Stimulated activated CD8-positive, alpha-beta memory T cell treated with anti-CD3 and anti-CD28 coated beads, Interleukin-7, amount 100 ng/mL, for 48 hours (primary cell): Measurements from ENCODE around the gene TM2D3.

Experiments
- DNase-seq, 2 donors: peaks; one replicate each; pipeline ENCODE4 v3.0.0-alpha.2; 2020; ENCODE audit warnings: low read depth in 1 of 2; ENCODE audit errors: extremely low read depth in 1 of 2

TM2D3 gene

GRCh38 chr15:101625980-101626379 is 26.2 kb downstream of the TM2D3 start:
- no peak for DNase-seq

DNA sequence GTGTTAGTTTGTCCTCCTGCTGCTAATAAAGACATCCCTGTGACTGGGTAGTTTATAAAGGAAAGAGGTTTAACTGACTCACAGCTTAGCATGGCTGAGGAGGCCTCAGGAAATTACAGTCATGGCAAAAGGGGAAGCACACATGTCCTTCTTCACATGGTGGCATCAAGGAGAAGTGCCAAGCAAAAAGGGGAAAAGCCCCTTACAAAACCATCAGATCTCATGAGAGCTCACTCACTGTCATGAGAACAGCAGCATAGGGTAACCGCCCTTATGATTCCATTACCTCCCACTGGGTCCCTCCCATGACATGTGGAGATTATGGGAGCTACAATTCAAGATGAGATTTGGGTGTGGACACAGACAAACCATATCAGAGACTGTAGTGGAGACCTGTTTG is 27.0 kb downstream of the TM2D3 start:
- no peak for DNase-seq

DNA sequence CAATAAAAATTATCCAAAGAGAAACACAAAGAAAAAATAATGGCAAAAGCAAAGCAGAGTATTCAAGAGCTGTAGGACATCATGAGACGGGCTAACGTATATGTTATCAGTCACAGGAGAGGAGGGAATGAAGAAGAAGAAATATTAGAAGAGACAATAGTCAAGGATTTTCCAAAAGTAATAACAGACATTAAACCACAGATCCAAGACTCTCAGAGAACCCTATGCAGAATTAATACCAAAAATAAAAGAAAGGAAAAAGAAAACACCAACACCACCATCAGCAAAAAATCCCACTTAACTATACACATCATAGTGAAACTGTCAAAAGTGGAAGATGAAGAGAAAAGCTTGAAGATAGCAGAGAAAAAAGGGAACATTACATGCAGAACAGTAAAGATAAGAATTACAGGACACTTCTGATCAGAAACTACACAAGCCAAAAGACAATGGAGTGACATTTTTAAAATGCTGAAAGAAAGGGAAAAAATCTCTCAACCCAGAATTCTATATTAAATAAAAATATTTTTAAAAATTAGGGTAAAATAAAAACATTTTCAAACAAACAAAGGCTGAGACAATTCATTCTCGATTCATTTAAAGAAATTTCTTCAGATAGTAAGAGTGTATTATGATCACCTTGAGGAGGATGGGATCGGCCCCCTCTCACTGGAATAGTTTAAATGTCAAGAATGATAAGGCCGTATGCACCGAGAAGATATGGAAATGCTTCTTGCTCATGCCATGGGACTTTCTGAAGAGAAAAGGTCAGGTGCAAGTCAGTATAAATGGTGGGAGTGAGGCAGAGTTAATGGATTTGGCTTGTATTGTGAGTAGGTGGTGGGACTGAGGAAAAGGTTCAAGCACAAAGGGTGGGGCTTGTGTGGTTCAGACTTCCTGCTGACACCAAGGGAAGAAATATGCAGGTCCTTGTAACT is 28.5 kb downstream of the TM2D3 start:
- no peak for DNase-seq

DNA sequence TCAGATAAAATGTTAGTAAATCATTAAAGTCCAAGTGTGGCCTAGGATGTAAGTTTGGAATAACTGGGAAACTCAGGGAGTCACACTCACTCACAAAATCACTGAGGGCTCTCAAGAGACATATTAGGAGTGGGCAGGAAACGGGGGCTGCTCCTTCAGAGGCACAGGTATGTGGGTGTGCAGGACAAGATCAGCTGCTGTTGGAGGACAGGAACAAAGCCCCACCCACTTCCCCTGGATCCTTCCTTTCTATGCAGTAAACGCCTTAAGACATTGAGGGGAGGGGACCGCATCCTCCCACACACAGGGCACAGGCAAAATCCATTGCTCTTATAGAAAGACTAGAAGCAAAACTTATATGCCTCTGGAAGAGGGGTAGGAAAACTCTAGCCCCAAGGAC is 30.2 kb downstream of the TM2D3 start:
- DNase-seq, result no peak

DNA sequence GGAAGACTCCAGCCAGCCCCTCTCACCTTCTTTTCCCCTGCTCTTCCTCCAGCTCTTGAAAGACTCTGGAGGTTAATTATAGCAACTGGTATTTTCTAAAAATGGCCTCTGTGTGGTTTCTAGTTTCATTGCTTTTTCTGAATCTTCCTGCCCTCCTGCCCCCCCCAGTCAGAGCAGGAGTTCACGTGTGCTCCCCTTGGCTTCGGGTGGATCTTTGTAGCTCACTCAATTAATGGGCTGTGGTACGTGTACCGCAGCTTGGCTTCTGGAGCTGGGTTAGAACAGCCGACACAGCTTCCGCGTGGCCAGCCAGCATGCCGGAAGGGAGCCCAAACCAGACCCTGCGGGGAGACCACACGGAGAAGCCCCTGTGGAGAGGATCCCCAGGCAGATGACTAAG is 31.5 kb downstream of the TM2D3 start:
- no peak for DNase-seq

DNA sequence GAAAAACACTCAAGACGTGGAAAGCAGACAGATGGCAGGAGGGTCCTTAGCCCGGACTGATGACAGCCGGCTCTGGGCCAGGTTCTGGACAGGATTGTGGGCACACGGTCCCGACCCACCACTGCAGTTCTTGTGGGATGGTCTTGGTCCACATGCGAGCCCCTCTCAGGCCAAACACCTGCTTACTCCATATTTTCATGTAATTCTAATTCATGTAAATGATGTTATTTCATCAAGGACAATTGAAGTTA is 32.6 kb downstream of the TM2D3 start:
- DNase-seq, result no peak

GRCh38 chr15:101618851-101619614 is 33.1 kb downstream of the TM2D3 start:
- no peak for DNase-seq

DNA sequence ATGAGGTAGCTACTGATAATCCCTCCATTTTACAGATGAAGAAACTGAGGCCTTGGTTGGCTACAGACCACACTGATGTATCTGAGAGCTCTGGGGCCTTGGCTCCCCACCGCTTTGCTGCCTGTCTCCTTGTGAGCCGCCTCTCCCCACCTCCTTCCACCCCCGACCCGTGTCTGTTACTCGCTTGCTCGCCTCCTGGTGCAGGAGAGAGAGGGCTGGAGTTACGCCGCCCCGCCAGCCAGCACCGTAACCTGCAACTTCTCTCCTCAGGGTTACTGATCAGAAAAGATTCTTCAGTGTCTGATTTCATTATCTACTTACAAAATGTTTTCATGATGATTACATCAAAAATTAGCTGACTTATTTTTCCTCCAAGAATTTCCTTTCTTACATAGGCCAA is 34.1 kb downstream of the TM2D3 start:
- DNase-seq, result no peak

DNA sequence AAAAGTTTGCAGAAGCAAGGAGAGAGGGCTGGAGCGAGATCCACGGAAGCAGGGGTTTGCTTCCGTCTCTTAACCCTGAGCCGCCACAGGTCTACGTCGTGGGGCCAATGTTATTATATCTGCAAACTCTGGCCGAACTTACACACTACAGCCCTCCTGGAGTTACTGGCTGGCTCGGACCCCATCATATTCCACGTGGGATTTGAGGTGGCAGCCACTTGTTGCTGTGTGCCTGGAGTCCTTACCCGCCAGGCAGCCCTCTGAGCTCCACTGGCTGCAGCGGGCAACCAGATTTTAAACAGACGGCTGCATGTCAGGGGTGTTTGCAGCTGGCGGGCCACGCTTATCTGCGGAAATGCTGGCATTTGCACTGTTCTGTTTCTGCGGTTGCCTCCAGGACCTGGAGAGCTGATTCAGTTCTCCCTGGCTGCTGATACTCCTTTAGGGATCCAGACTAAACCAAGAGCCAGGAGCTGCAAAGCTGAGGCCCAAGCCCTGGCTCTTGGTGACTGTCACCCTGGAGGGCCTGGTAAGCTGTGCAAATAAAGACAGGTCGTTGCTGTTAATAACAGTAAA is 34.7 kb downstream of the TM2D3 start:
- DNase-seq, result no peak

DNA sequence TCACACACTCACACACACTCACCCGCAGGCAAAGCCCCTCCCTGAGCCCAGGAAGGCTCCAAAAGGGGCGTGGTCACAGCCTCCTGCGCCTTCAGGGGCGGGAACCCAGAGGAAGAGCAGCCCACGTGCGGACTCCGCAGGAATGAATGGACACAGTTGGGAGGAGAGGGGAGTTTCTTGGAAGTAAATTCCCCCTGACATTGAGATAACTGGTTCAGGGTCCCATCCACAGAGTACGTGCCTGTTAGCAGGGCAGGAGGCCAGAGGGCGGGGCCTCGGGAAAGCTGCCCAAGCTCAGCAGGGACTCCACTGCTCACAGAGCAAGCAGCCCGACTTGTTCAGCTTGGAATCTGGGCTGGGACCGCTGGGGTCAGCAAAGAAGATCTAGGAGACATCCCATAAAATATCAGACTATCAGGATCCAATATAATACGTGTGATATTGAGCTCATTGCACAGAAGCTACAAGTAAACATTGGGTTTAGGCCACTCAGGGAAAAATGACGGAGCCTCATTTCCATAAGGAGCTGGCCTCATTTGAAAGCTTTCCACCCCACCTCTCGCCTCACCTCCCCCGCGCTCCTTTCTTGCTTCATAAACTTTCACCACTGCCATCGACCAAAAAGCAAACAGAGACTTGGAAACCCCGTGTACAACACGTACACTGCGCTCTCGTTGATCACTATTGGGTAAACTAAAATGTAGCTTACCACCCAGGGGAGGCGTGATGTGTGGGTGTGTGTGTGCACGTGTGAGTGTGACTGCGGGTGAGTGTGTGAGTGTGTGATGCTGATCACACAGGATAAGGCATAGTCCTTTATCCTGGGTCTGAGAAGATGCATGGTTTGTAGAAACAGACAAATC is 36.0 kb downstream of the TM2D3 start:
- DNase-seq, result no peak

- no peak for DNase-seq
Measured at GRCh38 chr15:101615414-101615985, 36.7 kb downstream of the TM2D3 start.

DNA sequence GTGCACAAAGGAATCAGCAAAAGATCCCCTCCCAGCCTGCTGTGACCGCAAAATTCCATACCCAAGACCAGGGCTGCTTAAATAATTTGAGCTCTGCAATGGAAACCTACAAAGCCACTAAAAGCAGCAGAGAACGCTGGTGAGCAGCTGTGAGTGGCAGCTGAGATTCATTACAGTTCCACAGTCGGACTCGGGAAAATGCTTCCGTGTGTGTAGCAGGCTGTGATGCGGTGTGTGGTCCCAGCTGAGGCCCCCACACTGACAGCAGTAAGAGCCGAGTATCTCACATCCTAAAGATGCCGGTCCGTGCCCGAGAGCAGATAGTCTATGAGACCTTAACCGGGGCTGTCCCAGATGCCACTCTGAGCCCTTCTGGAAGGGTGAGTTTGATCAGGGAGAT is 37.4 kb downstream of the TM2D3 start:
- DNase-seq, result no peak

GRCh38 chr15:101614001-101614585 is 38.1 kb downstream of the TM2D3 start:
- no peak for DNase-seq

DNA sequence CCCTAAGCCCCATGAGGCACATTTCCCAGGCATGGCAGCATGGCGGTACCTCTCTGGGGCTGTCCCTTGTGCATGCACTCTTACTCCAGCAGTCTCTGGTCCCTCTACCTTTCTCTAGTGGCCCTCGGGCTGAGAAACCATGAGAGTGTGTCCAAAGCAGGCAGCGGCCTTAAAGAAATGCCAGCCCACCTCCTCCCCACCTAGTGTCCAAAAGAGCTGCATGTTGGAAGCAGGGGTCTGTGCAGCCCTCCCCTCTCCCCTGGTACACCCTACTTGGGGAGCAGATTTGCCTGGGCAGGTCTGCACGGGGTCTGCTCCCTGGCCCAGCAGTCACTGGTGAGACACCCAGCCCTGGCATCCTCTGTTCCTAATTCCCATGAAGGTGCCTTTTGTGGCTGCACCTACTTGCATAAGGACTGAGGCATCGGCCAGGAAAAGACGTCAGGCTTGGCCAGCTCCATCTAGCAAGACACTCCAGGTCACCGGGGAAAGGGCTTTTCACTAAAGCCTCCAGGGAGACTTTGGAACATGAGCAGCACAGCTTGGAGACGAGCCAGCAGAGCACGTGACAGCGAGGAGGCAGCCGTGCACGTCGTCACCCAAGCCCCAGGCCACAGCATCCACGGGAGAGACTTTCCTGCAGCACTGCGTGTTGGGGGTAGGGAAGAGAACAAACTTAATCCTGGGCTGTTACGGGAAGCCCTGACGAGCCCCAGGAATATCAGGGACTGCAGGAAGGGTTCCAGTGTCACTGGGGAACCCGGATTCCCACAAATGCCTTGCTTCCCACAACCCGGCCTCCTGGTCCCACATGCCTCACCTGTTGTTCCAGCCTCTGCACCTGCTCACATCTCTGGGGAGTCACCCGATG is 38.8 kb downstream of the TM2D3 start:
- no peak for DNase-seq

DNA sequence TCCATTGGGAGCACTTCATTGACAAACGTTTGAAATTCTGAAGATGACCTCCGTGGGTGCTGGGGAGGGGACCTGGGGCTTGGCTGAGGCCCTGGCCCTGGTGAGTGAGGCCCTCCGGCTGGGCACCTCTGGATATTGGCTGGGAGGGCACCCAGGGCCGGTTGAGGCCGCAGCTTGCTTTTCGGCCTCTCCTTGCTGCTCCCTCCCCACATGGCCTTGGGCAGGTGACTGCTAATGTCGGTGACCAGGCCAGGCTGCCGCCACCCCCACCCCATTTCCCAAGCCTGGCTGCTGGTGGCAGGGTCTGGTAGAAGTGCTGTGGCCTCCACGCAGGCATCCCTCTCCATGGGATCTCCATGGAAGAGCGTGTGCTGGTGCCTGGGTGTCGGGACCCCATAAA is 39.5 kb downstream of the TM2D3 start:
- DNase-seq, result no peak

DNA sequence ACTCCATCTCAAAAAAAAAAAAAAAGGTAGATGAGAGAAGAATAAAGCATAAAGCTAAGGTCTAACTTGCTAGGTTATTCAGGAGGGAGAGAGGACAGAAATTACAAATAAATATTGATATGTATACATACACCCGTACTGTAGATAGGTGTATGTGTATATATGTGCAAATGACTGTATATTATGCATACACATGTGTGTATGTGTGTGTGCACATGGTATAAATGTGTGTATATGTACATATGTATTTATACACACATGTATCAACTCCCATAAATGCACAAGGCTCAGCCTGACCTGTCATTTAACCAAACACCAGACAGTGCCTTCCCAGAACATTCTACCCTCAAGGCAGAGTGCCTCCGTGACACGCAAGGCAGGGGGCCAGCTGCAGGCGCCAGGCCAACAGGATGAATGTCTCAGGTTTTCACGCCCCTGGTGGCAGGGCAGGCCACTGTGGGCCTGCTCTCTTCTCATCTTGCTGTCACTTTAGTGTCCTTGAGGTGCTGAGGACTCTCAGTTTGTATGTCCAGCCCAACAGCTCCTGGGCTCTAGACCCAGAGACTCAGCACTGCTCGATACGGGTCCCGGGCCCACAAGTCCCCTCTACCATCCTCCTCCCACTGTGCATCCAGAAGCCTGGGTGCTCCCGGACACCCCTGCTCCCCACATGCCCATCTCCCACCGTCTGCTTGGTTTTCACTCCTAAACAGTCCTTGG is 40.4 kb downstream of the TM2D3 start:
- DNase-seq, result no peak

- no peak for DNase-seq
Measured at GRCh38 chr15:101611007-101611406, 41.2 kb downstream of the TM2D3 start.

- no peak for DNase-seq
Measured at GRCh38 chr15:101610611-101611000, 41.6 kb downstream of the TM2D3 start.
